H9 (cell line): ENCODE data around the gene SMAD3. TPM values are rescaled to one million over a fixed set of nuclear protein-coding genes. Genes with fewer than 3 reads are reported as not detected.

Source experiments
- DNase-seq: peaks from one replicate; pipeline ENCODE4 v3.0.0-alpha.2; 2017
- H2AFZ ChIP-seq: one replicate; pipeline ENCODE4 v1.6.1; 2013; ENCODE audit warnings: mild to moderate bottlenecking, low read length, control low read depth, moderate library complexity
- H2AK5ac ChIP-seq: 2 replicates; pipeline ENCODE4 v1.6.1; 2013; ENCODE audit warnings: low read length, control low read depth, mixed read lengths; ENCODE audit not compliant: insufficient read length
- H2BK120ac ChIP-seq: one replicate; pipeline ENCODE4 v1.6.1; 2013; ENCODE audit warnings: low read depth, mild to moderate bottlenecking, low read length, control low read depth, inconsistent platforms; ENCODE audit not compliant: poor library complexity, severe bottlenecking
- H2BK12ac ChIP-seq: 2 replicates; pipeline ENCODE4 v1.6.1; 2013; ENCODE audit warnings: low read length, control low read depth, mixed read lengths, low read depth; ENCODE audit not compliant: insufficient read length
- H2BK15ac ChIP-seq: 2 replicates; pipeline ENCODE4 v1.6.1; 2013; ENCODE audit warnings: low read depth, low read length, control low read depth
- H2BK20ac ChIP-seq: one replicate; pipeline ENCODE4 v1.6.1; 2013; ENCODE audit warnings: low read depth, mild to moderate bottlenecking, low read length, control low read depth, inconsistent platforms; ENCODE audit not compliant: poor library complexity, severe bottlenecking
- H2BK5ac ChIP-seq: 2 replicates; pipeline ENCODE4 v1.6.1; 2013; ENCODE audit warnings: low read length, control low read depth, mixed read lengths; ENCODE audit not compliant: insufficient read length
- H3K14ac ChIP-seq: 2 replicates; pipeline ENCODE4 v1.6.1; 2013; ENCODE audit warnings: low read length, control low read depth; ENCODE audit not compliant: insufficient read depth
- H3K18ac ChIP-seq: 2 replicates; pipeline ENCODE4 v1.6.1; 2013; ENCODE audit warnings: low read depth, mild to moderate bottlenecking, mixed read lengths, low read length, control low read depth; ENCODE audit not compliant: insufficient read length
- H3K23ac ChIP-seq: 2 replicates; pipeline ENCODE4 v1.6.1; 2013; ENCODE audit warnings: low read length, control low read depth, mixed read lengths, low read depth; ENCODE audit not compliant: insufficient read length
- H3K23me2 ChIP-seq: 2 replicates; pipeline ENCODE4 v1.6.1; 2013; ENCODE audit warnings: low read depth, mild to moderate bottlenecking, mixed read lengths, low read length, control low read depth; ENCODE audit not compliant: insufficient read length, poor library complexity, severe bottlenecking
- H3K27ac ChIP-seq: 2 replicates; pipeline ENCODE4 v1.5.1; 2013; ENCODE audit warnings: low read length, control low read depth, mixed read lengths, low read depth; ENCODE audit not compliant: insufficient read length
- H3K27me3 ChIP-seq: 2 replicates; pipeline ENCODE4 v1.6.1; 2013; ENCODE audit warnings: low read length, control low read depth, inconsistent platforms; ENCODE audit not compliant: insufficient read depth
- H3K4ac ChIP-seq: 2 replicates; pipeline ENCODE4 v1.6.1; 2013; ENCODE audit warnings: low read depth, mild to moderate bottlenecking, control low read depth, inconsistent platforms, low read length, moderate library complexity
- H3K4me1 ChIP-seq: 2 replicates; pipeline ENCODE4 v1.6.1; 2013; ENCODE audit warnings: low read length, control low read depth, inconsistent platforms; ENCODE audit not compliant: insufficient read depth
- H3K4me2 ChIP-seq: 2 replicates; pipeline ENCODE4 v1.6.1; 2013; ENCODE audit warnings: low read length, control low read depth, mixed read lengths; ENCODE audit not compliant: insufficient read length, insufficient read depth
- H3K56ac ChIP-seq: 2 replicates; pipeline ENCODE4 v1.6.1; 2013; ENCODE audit warnings: low read depth, mild to moderate bottlenecking, mixed read lengths, low read length, control low read depth; ENCODE audit not compliant: insufficient read length
- H3K79me1 ChIP-seq: 2 replicates; pipeline ENCODE4 v1.6.1; 2013; ENCODE audit warnings: low read depth, mild to moderate bottlenecking, moderate library complexity, low read length, control low read depth, inconsistent platforms; ENCODE audit not compliant: insufficient read depth, poor library complexity, severe bottlenecking
- H3K79me2 ChIP-seq: 2 replicates; pipeline ENCODE4 v1.6.1; 2013; ENCODE audit warnings: low read length, control low read depth, inconsistent platforms; ENCODE audit not compliant: insufficient read depth
- H3K9ac ChIP-seq: 2 replicates; pipeline ENCODE4 v1.6.1; 2013; ENCODE audit warnings: low read length, control low read depth, mixed read lengths; ENCODE audit not compliant: insufficient read length; ENCODE audit errors: extremely low read depth
- H3K9me3 ChIP-seq: one replicate; pipeline ENCODE4 v1.6.1; 2013; ENCODE audit warnings: low read depth, low read length, inconsistent platforms; ENCODE audit not compliant: control insufficient read depth
- H3T11ph ChIP-seq: one replicate; pipeline ENCODE4 v1.6.1; 2013; ENCODE audit warnings: mild to moderate bottlenecking, low read length, control low read depth, inconsistent platforms
- H4K20me1 ChIP-seq: one replicate; pipeline ENCODE4 v1.6.1; 2013; ENCODE audit not compliant: control insufficient read depth, insufficient read length, insufficient read depth
- H4K5ac ChIP-seq: 2 replicates; pipeline ENCODE4 v1.6.1; 2013; ENCODE audit warnings: low read depth, mild to moderate bottlenecking, mixed read lengths, low read length, control low read depth; ENCODE audit not compliant: insufficient read length
- H4K8ac ChIP-seq: replicated peaks from 2 replicates; pipeline ENCODE4 v1.6.1; 2013; ENCODE audit warnings: low read length, control low read depth, mixed read lengths, low read depth; ENCODE audit not compliant: insufficient read length
- H4K91ac ChIP-seq: 2 replicates; pipeline ENCODE4 v1.6.1; 2013; ENCODE audit warnings: low read depth, mild to moderate bottlenecking, moderate library complexity, mixed read lengths, low read length, control low read depth; ENCODE audit not compliant: insufficient read length
- H3K27ac Mint-ChIP-seq, 3 experiments: 2 replicates in 2 of 3; 3 replicates in 1 of 3; pipeline ENCODE4 v1.8.0; 2020 to 2021; ENCODE audit warnings: mixed read lengths in 3 of 3, mild to moderate bottlenecking in 1 of 3, moderate library complexity in 1 of 3
- H3K27me3 Mint-ChIP-seq: 2 replicates; pipeline ENCODE4 v1.8.0; 2021; ENCODE audit warnings: low read depth, mild to moderate bottlenecking, moderate library complexity, mixed read lengths
- H3K36me3 Mint-ChIP-seq, 3 experiments: 2 replicates in 2 of 3; 3 replicates in 1 of 3; pipeline ENCODE4 v1.8.0; 2020 to 2021; ENCODE audit warnings: low read depth in 3 of 3, mixed read lengths in 3 of 3; ENCODE audit not compliant: insufficient read depth in 1 of 3
- H3K4me1 Mint-ChIP-seq, 2 experiments: 2 replicates each; pipeline ENCODE4 v1.8.0; 2020; ENCODE audit warnings: mixed read lengths in 2 of 2
- H3K4me3 Mint-ChIP-seq, 2 experiments: 2 replicates in 1 of 2; 3 replicates in 1 of 2; pipeline ENCODE4 v1.8.0; 2020 to 2021; ENCODE audit warnings: mild to moderate bottlenecking in 2 of 2, mixed read lengths in 2 of 2, moderate library complexity in 1 of 2
- H3K9me3 Mint-ChIP-seq, 2 experiments: 2 replicates in 1 of 2; 3 replicates in 1 of 2; pipeline ENCODE4 v1.8.0; 2020; ENCODE audit warnings: mild to moderate bottlenecking in 2 of 2, mixed read lengths in 2 of 2, moderate library complexity in 1 of 2
- WGBS: extraction: QIAGEN DNeasy Blood & Tissue Kit; methylation state at CpG from one replicate; pipeline ENCODE4 v1.1.7; 2013; ENCODE audit warnings: missing lambda C conversion rate, low lambda C conversion rate, mixed read lengths; ENCODE audit not compliant: insufficient read length; ENCODE audit errors: extremely low coverage; 5-methylcytosine and 5-hydroxymethylcytosine counted together
- total RNA-seq: library from RNA; stranded (reverse); gene quantifications from 2 replicates; pipeline ENCODE4 v1.2.1, GENCODE V29; 2021
- TF ChIP-seq, protein P1 (sequence below): fragments of 200-600 bp; sonication (generic); conservative IDR thresholded peaks from 3 replicates; pipeline ENCODE4 v1.8.0; 2021; ENCODE audit warnings: antibody characterized with exemption, mild to moderate bottlenecking

Gene SMAD3
- total RNA-seq, 1 experiment from 2014 or later, result 26.7 TPM

DNA sequence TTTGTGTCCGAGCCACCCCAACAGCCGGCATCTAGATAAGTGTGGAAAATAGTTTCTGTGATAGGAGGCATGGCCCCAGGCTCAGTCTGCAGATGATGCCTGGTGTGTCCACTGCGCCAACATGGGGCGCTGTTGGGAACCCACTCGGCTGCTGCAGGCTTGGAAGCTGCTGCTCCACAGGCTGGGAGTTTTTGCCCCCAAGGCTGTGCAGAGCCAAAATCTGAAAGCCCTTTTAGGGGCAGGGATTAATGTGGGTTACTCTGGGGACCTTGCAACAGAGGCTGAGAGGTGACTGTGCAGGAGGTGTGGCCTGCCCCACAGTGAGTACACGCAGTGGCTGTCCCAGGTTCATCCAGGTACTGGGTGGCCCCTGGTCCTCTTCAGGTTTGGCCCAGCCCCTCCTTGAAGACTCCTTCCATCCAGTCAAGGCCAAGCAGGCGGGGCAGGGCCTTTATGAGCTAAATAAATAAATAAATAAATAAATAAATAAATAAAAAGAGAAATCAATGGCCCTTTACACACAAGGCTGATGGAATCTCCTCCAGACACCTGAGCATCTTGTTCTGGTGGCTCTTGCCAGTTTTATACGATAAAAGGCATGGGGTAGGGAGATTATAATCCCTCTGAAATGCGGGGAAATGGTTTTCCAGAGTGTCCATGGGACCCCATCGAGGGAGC is 115.3 kb downstream of the SMAD3 start:
- H3K36me3 Mint-ChIP-seq, result peaks cover 0 to 46% (median 2%) of the 10 kb centered on the region in 3 experiments; a peak in 4 of 7 replicates
- H3K27ac Mint-ChIP-seq, result no peak overlapping the region
- WGBS, result no CpG with 5 or more reads among the region's 10 CpGs
- no peak overlapping the region for H2AFZ ChIP-seq
- no peak overlapping the region for H3K27ac ChIP-seq
- no peaks in the 10 kb centered on the region for H3K9me3 ChIP-seq
- TF ChIP-seq, protein P1, sequence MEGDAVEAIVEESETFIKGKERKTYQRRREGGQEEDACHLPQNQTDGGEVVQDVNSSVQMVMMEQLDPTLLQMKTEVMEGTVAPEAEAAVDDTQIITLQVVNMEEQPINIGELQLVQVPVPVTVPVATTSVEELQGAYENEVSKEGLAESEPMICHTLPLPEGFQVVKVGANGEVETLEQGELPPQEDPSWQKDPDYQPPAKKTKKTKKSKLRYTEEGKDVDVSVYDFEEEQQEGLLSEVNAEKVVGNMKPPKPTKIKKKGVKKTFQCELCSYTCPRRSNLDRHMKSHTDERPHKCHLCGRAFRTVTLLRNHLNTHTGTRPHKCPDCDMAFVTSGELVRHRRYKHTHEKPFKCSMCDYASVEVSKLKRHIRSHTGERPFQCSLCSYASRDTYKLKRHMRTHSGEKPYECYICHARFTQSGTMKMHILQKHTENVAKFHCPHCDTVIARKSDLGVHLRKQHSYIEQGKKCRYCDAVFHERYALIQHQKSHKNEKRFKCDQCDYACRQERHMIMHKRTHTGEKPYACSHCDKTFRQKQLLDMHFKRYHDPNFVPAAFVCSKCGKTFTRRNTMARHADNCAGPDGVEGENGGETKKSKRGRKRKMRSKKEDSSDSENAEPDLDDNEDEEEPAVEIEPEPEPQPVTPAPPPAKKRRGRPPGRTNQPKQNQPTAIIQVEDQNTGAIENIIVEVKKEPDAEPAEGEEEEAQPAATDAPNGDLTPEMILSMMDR, result peak; percentile 50; the same call in 2 of the 3 replicates
- H3T11ph ChIP-seq, result no peak overlapping the region
- no peak overlapping the region for H4K8ac ChIP-seq
- H3K14ac ChIP-seq, result no peak overlapping the region
- no peak overlapping the region for H2BK15ac ChIP-seq
- H3K4me1 ChIP-seq, result peaks cover 7% of the 10 kb centered on the region; the same call in 1 of the 2 replicates
- H2BK12ac ChIP-seq, result no peak overlapping the region
- H2AK5ac ChIP-seq, result no peak overlapping the region
- H3K56ac ChIP-seq, result no peak overlapping the region
- no peak overlapping the region for H2BK5ac ChIP-seq
- H3K4ac ChIP-seq, result no peak overlapping the region
- H4K91ac ChIP-seq, result no peak overlapping the region
- H3K18ac ChIP-seq, result no peak overlapping the region
- no peak overlapping the region for H3K4me3 Mint-ChIP-seq
- DNase-seq, result peak; percentile 55
- no peaks in the 10 kb centered on the region for H3K27me3 ChIP-seq
- H3K9ac ChIP-seq, result no peak overlapping the region
- no peaks in the 10 kb centered on the region for H3K23me2 ChIP-seq
- no peaks in the 10 kb centered on the region for H3K9me3 Mint-ChIP-seq
- no peak overlapping the region for H4K5ac ChIP-seq
- H3K79me1 ChIP-seq, result no peaks in the 10 kb centered on the region
- H2BK120ac ChIP-seq, result no peak overlapping the region
- H3K27me3 Mint-ChIP-seq, result no peaks in the 10 kb centered on the region
- H4K20me1 ChIP-seq, result no peaks in the 10 kb centered on the region
- H3K4me2 ChIP-seq, result no peak overlapping the region
- H2BK20ac ChIP-seq, result no peak overlapping the region
- no peaks in the 10 kb centered on the region for H3K79me2 ChIP-seq
- H3K23ac ChIP-seq, result no peak overlapping the region
- peaks cover 21 to 22% of the 10 kb centered on the region in 2 experiments for H3K4me1 Mint-ChIP-seq
